Measurements from ENCODE around the gene DCTN3.

Gene DCTN3

DNA sequence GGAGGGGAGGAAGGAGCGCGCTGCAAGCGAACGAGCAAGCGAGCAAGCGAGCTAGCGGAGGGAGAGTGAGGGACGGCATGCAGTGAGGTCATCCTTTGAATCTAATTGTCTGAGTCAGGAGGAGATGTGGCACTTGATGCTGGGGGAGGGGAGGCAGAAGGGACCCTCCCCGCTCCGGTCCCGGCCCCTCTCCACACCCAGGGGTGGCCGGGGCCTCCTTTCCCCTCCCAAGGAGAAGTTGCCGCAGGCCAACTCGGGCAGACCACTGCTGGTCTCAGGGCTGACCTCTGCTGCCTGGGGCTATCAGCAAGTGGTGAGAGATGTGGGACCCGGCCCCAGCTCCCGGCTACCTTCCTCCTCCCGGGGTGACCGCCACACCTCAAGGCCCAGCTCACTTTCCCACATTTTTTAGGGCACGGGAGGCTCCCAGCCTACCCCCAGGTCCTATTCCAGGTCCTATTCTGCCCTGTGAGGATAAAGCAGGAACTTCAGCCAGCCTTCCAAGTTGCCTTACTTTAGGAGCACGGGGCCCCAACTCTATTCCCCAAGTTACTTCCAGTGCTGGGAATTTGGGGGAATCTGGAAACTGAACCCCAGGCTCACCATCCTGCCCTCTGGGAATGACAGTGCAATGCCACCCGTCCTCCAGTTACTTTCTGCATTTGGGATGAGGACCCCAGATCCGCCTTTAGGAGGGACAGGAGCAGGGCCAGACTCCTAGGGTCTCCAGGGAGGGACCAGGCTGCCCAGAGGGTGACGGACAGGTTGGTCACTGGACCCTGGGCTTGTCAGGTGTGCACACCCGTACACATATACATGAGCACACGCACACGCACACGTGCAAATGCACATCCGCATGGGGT lies 41.8 kb downstream of the DCTN3 start:
- DNase-seq (ENCODE audit: low read depth, low spot score) = no peak
- H3K4me3 ChIP-seq (ENCODE audit: low read length) = no peak overlapping the region

GRCh38 chr9:34577400-34578240 lies 42.7 kb downstream of the DCTN3 start:
- no peak overlapping the region for H3K4me3 ChIP-seq (ENCODE audit: low read length)
- no peak for DNase-seq (ENCODE audit: low read depth, low spot score)

DNA sequence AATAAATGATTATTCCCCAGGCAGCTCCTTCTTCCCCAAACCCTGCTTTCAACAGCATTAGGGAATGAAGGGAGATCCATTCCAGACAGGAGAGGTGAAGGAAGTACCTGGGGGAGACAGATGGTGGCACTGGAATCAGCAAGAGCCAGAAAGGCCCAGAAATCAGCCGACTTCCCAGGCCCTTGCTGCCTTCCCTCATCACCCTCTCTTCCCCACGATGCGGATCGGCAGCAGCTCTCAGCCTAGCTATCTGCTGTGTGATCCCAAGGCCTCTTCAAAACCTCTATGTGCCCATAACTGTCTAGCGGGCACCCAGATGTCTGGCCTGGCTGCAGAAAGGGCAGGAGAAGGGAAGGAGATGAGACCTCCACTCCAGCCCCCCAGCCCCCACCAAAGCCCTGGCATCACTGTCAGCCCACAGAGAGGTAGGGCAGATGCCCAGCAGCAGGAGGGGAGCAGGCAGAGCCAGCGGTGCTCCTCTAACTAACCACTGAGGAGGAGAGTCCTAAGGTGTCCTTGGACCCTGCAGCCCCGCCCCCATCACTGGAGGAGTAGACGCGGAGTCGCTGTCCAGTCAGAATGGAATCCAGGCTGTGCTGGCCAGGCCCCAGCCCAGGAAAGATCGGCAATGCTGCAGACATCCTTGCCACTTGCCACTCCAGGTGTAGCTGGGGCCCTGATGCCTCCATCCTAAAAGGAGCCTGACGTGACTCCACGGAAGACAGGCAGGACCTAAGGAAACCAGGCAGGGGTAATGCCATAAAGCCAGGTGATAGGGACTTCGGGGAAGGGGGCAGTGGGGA lies 43.5 kb downstream of the DCTN3 start:
- no peak overlapping the region for H3K4me3 ChIP-seq (ENCODE audit: low read length)
- DNase-seq (ENCODE audit: low read depth, low spot score) = no peak

- no peak overlapping the region for H3K4me3 ChIP-seq (ENCODE audit: low read length)
- no peak for DNase-seq (ENCODE audit: low read depth, low spot score)
Measured at GRCh38 chr9:34575862-34576596, 44.3 kb downstream of the DCTN3 start.

DNA sequence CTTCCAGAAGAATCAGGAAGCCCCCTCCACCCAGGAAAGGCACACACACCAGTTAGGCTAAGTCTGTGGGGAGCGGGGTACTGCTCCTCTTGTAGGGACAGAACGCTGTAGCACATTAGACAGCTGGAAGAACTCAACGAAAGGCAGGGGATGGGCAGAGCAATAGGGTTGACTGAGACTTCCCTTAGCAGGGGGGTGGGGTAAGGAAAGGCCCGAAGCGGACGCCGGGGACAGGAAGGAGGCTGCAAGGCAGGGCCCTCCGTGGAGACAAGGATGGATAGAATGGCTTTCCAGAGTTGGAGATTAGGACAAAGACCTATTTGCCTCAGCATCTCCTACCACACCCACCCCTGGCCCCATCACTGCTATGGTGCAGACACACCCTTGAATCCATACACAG lies 45.1 kb downstream of the DCTN3 start:
- DNase-seq (ENCODE audit: low read depth, low spot score) = no peak
- H3K4me3 ChIP-seq (ENCODE audit: low read length) = no peak overlapping the region

DNA sequence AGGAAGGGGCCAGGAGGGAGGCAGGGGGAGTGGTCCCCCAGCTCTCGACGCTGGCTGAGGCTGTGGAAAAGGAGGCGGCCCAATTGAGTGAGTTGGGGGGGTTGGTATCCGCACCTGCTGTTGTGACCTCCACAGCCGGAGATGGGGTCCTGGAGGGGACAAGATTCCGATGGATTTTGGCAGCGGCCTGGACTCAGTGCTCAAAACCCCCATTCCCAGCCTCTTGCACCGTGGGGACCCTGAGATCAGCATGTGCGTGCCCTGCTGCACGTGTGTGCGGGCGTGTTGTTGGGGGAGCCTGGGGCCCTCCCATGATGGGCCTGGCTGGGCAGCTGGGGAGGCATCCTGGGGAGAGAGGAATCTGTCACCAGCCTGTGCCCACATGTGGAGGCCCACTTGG lies 45.7 kb downstream of the DCTN3 start:
- H3K4me3 ChIP-seq (ENCODE audit: low read length) = no peak overlapping the region

DNA sequence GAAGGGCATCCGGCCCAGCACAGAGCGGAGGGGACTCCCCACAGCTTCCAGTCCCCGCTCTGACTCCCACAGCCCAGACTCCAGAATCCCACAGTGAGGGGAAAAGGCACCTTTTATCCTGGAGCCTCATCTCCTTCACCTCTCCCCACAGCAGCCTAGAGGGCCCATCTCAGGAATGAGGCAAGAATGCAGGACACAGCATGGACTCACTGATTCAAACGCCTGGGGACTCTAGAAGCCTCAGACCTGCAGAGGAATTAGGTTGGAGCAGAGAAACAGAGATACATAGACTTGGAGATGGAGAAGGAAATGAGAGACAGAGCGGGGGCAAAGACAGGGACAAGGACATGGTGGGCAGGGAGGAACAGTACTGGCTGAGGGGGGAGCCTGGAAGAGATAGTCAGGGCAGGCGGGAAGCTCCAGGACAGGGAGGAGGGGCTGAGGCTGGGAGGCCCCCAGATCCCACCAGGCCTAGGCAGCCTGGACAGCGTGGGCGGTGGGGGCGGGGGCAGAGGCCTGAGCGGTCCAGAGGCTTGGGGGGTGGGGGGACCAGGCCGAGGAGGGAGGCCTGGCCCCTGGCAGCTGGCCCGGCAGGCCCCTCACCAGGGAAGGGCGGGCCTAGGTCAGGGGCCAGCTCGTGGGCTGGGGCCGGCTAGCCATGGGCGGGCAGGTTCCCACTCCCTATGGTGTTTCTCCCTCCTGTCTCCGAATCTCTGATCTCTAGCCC lies 46.5 kb downstream of the DCTN3 start:
- no peak overlapping the region for H3K4me3 ChIP-seq (ENCODE audit: low read length)

More for the DNA sequence above, 45.7 kb downstream of the DCTN3 start:
- no peak for DNase-seq (ENCODE audit: low read depth, low spot score)

GRCh38 chr9:34572628-34573027 lies 47.7 kb downstream of the DCTN3 start:
- H3K4me3 ChIP-seq (ENCODE audit: low read length) = no peak overlapping the region
- DNase-seq (ENCODE audit: low read depth, low spot score) = no peak

More for the DNA sequence above, 46.5 kb downstream of the DCTN3 start:
- no peak for DNase-seq (ENCODE audit: low read depth, low spot score)

- no peak for DNase-seq (ENCODE audit: low read depth, low spot score)
- H3K4me3 ChIP-seq (ENCODE audit: low read length) = no peak overlapping the region
Measured at GRCh38 chr9:34572092-34572491, 48.2 kb downstream of the DCTN3 start.

GRCh38 chr9:34571481-34571810 lies 48.8 kb downstream of the DCTN3 start:
- H3K4me3 ChIP-seq (ENCODE audit: low read length) = no peak overlapping the region
- DNase-seq (ENCODE audit: low read depth, low spot score) = no peak

DNA sequence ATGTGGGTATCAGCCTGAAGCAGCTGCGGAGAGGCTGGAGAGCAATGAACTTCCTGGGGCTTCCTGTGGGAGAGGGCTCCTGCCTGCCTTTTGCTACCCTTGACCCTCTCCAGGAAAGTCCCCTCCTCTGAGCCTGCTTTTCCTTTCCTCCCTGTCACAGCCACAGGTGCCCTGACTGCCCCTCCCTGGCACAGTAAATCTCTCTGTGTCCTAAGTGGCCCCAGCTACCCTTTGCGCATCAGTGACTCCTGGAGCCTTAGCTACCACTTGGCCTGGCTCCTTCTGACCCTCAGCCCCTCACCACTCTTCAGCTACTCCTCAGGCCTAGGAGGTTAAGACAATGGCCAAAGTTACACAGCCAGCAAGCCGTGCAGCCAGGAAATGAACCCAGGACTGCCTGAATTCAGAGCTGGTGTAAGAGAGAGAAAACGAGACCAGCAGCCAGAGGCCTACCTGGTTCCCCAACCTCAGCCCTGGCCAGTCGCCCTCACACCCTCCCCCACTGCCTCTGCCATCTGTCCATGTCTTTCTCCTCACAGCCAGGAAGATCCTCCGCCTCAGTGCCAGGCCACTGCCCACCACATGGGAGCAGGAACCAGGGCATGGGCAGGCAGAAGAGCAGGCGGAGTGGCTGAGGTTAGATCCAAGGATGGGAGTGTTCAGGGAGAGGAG lies 49.4 kb downstream of the DCTN3 start:
- no peak for DNase-seq (ENCODE audit: low read depth, low spot score)
- H3K4me3 ChIP-seq (ENCODE audit: low read length) = no peak overlapping the region

GRCh38 chr9:34570376-34570775 lies 49.9 kb downstream of the DCTN3 start:
- H3K4me3 ChIP-seq (ENCODE audit: low read length) = no peak overlapping the region
- no peak for DNase-seq (ENCODE audit: low read depth, low spot score)

- no peak for DNase-seq (ENCODE audit: low read depth, low spot score)
- no peak overlapping the region for H3K4me3 ChIP-seq (ENCODE audit: low read length)
Measured at GRCh38 chr9:34568774-34569173, 51.5 kb downstream of the DCTN3 start.

DNA sequence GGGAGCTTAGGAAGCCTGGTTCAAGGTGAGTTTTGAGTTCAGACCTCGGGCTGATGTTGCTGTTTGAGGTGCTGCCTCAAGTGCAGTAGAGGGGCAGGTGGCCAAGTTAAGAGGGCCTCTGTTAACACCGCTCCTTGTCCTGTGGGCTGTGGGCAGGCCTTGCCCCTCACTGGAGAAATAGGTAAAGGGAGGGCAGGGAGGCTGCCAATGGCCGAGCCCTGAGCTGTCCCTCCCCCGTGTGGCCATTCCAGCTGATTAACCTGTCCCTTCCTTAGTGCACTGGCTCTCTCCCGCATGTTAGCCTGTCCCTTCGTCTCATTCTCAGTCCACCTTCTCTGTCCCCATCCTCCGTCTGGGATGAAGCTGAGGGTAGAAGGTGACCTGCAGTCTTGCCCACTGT lies 52.2 kb downstream of the DCTN3 start:
- DNase-seq (ENCODE audit: low read depth, low spot score) = no peak
- no peak overlapping the region for H3K4me3 ChIP-seq (ENCODE audit: low read length)

- DNase-seq (ENCODE audit: low read depth, low spot score) = no peak
- H3K4me3 ChIP-seq (ENCODE audit: low read length) = no peak overlapping the region
Measured at GRCh38 chr9:34566972-34567371, 53.3 kb downstream of the DCTN3 start.

GRCh38 chr9:34566322-34566721 lies 54.0 kb downstream of the DCTN3 start:
- no peak overlapping the region for H3K4me3 ChIP-seq (ENCODE audit: low read length)
- DNase-seq (ENCODE audit: low read depth, low spot score) = no peak

DNA sequence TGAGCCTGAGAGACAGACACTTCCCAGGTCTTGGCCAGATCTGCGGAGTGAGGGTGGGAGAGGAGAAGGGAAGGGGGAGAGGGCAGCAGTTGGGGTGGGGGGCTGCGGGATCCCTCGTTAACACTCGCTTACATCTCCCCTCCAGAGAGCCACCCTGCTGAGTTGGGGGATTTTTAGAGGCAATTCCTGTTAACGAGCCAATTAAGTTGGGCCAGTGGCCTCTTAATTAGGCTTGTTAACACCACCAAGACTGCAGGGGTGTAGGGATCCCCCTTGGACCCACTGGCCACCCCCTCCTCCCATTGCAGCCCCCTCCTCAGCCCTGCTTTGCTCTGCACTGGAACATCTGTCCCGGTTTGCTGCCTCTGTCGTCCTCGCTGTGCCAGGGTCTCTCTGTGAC lies 54.4 kb downstream of the DCTN3 start:
- no peak for DNase-seq (ENCODE audit: low read depth, low spot score)
- H3K4me3 ChIP-seq (ENCODE audit: low read length) = no peak overlapping the region

GRCh38 chr9:34564617-34565016 lies 55.7 kb downstream of the DCTN3 start:
- no peak overlapping the region for H3K4me3 ChIP-seq (ENCODE audit: low read length)
- no peak for DNase-seq (ENCODE audit: low read depth, low spot score)
